NB4 (cell line): ENCODE results near the gene ZNF618.

Experiments
- MYC ChIP-seq: IDR thresholded peaks from 2 replicates; pipeline ENCODE4 v1.6.1; 2011; ENCODE audit warnings: low read depth, low read length
- POLR2A ChIP-seq: IDR thresholded peaks from 2 replicates; pipeline ENCODE4 v1.6.1; 2011; ENCODE audit warnings: mild to moderate bottlenecking; ENCODE audit not compliant: insufficient read length; ENCODE audit errors: extremely low read depth
- TF ChIP-seq, protein P1 (sequence below): IDR thresholded peaks from one replicate; pipeline ENCODE4 v1.5.1; 2012; ENCODE audit warnings: low read depth, low read length
- TF ChIP-seq, protein P2 (sequence below): IDR thresholded peaks from 2 replicates; pipeline ENCODE4 v1.6.1; 2011; ENCODE audit warnings: low read depth, low read length

DNA sequence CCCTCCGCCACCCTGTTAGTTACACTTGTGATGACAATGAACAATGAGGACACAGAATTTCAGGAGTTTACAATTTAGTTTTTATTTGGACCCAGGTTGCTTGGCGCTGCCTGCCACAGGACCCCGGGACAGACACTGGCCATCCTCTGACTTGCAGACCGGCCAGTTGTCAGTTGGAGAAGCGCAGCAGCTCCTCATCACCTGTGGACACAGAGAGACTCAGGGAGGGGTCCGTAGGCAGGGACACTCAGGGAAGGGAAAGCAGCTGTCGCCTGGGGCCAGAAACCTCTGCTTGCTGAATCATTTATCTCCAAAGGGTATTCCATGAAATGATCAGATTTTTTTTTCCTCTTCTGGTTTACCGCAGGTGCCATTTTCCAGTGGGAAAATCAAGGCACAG is 184.0 kb downstream of the ZNF618 start:
- TF ChIP-seq, protein P1, sequence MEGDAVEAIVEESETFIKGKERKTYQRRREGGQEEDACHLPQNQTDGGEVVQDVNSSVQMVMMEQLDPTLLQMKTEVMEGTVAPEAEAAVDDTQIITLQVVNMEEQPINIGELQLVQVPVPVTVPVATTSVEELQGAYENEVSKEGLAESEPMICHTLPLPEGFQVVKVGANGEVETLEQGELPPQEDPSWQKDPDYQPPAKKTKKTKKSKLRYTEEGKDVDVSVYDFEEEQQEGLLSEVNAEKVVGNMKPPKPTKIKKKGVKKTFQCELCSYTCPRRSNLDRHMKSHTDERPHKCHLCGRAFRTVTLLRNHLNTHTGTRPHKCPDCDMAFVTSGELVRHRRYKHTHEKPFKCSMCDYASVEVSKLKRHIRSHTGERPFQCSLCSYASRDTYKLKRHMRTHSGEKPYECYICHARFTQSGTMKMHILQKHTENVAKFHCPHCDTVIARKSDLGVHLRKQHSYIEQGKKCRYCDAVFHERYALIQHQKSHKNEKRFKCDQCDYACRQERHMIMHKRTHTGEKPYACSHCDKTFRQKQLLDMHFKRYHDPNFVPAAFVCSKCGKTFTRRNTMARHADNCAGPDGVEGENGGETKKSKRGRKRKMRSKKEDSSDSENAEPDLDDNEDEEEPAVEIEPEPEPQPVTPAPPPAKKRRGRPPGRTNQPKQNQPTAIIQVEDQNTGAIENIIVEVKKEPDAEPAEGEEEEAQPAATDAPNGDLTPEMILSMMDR: no peak
- TF ChIP-seq MYC (no peak), POLR2A (no peak)
- TF ChIP-seq, protein P2, sequence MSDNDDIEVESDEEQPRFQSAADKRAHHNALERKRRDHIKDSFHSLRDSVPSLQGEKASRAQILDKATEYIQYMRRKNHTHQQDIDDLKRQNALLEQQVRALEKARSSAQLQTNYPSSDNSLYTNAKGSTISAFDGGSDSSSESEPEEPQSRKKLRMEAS: no peak
